Skin epidermis (tissue), 12 donors: Measurements from ENCODE around the gene ZCCHC7.
A peak's percentile ranks its signal among the peaks of the same experiment; 100 is the strongest.

Experiments used
- H3K27ac ChIP-seq, 21 experiments: fragments of 200-600 bp; sonication (generic) in 11 of 21; one replicate each; pipeline ENCODE4 v1.5.0; 2020; ENCODE audit warnings: mild to moderate bottlenecking in 3 of 21, inconsistent platforms in 2 of 21, moderate library complexity in 2 of 21
- H3K4me3 ChIP-seq, 7 experiments: fragments of 200-600 bp; sonication (generic) in 2 of 7; one replicate each; pipeline ENCODE4 v1.5.0; 2020; ENCODE audit warnings: inconsistent platforms in 2 of 7, mild to moderate bottlenecking in 2 of 7, moderate library complexity in 1 of 7

The ZCCHC7 gene

GRCh38 chr9:37324691-37325490 is 204.5 kb downstream of the ZCCHC7 start:
- peak overlapping the region in 1 of 21 experiments; percentile 50 for H3K27ac ChIP-seq

GRCh38 chr9:37325778-37326177 is 205.4 kb downstream of the ZCCHC7 start:
- no peak overlapping the region for H3K4me3 ChIP-seq
- H3K27ac ChIP-seq: no peak overlapping the region

More at GRCh38 chr9:37324691-37325490, 204.5 kb downstream of the ZCCHC7 start:
- no peak overlapping the region for H3K4me3 ChIP-seq

DNA sequence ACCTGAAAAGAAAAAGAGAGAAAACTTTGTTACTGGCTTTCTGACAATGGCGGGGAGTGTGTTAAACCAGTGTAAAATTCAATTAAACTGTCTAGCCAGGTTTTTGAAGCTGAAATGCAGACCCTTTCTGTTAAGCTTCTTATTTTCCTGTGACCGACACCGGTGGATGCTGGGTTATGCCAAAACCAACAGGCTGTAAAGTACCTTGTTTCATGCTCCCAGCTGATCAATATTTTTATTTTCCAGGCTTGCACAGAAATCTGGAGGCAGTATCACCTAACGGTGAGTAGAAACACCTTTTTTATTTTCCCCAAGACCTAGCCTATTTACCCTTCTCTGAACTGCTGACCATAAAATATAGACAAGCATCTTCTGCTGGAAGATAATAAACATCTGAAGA is 207.2 kb downstream of the ZCCHC7 start:
- no peak overlapping the region for H3K27ac ChIP-seq

GRCh38 chr9:37328556-37329227 is 208.3 kb downstream of the ZCCHC7 start:
- no peak overlapping the region for H3K27ac ChIP-seq
- no peak overlapping the region for H3K4me3 ChIP-seq

More for the DNA sequence above, 207.2 kb downstream of the ZCCHC7 start:
- no peak overlapping the region for H3K4me3 ChIP-seq

GRCh38 chr9:37329576-37329975 is 209.2 kb downstream of the ZCCHC7 start:
- no peak overlapping the region for H3K4me3 ChIP-seq
- no peak overlapping the region for H3K27ac ChIP-seq

DNA sequence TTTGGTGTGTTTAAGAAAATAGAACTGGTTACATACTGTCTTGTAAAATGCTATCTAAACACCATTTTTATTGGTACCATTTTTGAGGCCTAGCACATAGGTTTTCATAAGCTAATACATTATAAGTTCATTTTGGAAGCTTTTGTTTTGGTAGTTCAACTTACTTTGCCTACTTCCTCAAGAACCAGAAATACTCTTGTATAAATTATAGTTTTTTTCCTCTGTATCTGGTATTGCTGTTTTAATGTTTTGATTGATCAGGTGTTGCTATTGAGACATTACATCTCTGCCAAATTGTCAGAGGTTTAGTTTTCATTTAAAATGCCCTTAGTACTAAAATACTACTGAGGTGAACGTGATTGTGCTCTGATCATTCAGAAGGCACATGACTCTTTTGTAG is 211.5 kb downstream of the ZCCHC7 start:
- no peak overlapping the region for H3K27ac ChIP-seq
- H3K4me3 ChIP-seq: no peak overlapping the region

DNA sequence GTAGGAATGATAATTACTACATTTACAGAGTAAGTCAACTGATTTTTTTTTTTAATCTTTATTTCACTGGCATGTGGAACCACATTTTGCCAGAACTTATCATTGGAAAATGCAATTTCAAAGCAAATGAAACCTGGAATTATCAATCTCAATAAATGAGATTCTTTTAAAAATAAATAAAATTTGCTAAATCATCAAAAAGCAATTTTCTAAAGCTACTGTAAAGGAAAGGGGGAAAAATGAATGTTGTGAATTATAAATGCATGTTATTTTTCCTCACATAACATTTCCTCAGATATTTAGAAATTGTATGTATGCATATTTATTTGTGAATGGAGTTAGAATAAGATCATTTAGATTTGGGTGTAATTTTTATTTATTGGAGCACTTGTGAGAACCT is 212.2 kb downstream of the ZCCHC7 start:
- H3K27ac ChIP-seq: no peak overlapping the region

GRCh38 chr9:37333288-37333687 is 212.9 kb downstream of the ZCCHC7 start:
- Histone ChIP-seq H3K4me3 (no peak overlapping the region), H3K27ac (no peak overlapping the region)

More for the DNA sequence above, 212.2 kb downstream of the ZCCHC7 start:
- no peak overlapping the region for H3K4me3 ChIP-seq

- H3K4me3 ChIP-seq: no peak overlapping the region
- no peak overlapping the region for H3K27ac ChIP-seq
Measured at GRCh38 chr9:37335238-37335637, 214.9 kb downstream of the ZCCHC7 start.

- Histone ChIP-seq H3K4me3 (no peak overlapping the region), H3K27ac (no peak overlapping the region)
Measured at GRCh38 chr9:37336150-37336549, 215.8 kb downstream of the ZCCHC7 start.

DNA sequence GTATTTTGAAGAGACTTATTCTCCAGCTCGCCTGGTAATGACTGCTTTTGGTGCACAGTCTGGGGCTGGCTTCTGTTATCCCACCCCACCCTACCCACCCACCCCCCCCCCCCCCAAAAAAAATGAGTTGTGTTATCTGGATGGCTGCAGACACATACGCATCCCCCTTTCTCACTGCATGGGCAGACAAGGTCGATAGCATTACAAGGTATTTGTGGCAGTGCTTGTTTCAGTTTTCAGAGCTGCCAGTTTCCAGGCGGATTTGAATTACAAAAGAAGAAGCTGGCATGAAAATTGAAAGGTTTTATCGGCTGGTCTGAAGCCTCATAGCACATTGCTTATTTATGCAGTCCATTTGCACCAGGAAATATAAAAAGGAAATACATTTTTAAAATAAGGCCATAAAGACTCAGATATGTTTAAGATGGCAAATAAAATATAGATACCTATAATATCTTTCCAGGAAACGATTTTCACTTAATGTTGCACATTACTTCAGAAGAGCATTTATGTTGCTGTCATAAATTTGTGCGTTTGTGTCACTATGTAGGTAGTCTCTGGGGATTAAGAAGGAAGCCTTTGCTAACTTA is 217.0 kb downstream of the ZCCHC7 start:
- Histone ChIP-seq H3K27ac (no peak overlapping the region), H3K4me3 (no peak overlapping the region)

DNA sequence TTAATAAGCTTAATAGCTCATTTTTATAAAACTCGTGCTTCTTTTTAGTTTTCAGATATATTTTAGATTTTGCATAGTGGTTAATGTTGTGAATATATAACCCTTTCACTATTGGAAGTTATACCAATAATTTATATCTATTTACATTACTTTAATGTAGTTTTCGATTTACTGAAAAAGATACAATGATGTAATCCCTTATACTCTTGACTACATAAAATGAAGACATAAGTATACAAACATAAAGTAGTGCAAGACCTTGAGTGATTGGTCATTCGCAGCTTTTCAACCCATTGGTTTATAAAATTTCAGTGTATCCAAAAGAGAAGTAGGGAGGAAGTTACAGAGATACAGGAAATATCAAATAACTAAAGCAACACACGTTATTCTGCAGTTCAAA is 217.8 kb downstream of the ZCCHC7 start:
- H3K27ac ChIP-seq: no peak overlapping the region

GRCh38 chr9:37339923-37340322 is 219.5 kb downstream of the ZCCHC7 start:
- Histone ChIP-seq H3K27ac (no peak overlapping the region), H3K4me3 (no peak overlapping the region)

More for the DNA sequence above, 217.8 kb downstream of the ZCCHC7 start:
- H3K4me3 ChIP-seq: no peak overlapping the region

DNA sequence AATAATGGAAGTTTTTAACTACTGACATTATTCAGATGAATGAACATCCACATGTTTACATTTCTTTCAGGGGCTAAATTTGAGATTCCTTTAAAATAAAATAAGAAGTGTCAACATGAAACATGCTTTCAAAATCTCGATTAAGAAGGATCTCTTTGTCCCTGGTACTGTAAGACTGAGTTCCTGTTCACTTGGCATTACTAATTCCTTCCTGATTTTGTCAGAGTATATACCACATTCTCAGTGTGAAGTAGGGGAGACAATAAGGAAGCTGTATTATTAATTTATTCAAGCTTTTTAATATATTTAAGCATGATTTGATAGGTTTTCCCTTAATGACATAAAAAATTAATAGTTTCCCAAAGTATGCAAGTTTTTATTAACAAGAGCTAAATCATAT is 220.6 kb downstream of the ZCCHC7 start:
- no peak overlapping the region for H3K4me3 ChIP-seq
- no peak overlapping the region for H3K27ac ChIP-seq

- Histone ChIP-seq H3K4me3 (no peak overlapping the region), H3K27ac (no peak overlapping the region)
Measured at GRCh38 chr9:37341704-37342103, 221.3 kb downstream of the ZCCHC7 start.

DNA sequence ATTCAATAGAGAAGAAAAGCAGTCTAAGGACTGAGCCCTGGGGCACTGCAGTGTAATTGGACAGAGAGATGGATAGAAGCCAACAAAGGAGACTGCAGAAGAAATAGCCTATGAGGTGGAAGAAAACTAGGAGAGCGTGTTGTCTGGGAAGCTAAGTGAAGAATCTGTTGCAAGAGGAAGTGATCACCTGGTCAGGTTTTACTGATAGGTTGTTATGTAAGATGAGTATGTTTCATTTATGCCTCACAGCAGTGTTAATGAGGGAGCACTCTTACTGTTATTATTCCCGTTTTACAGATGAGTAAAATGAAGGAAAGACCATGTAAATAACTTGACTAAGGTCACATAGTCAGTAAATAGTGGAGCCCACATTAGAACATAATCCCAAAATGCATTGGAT is 222.1 kb downstream of the ZCCHC7 start:
- no peak overlapping the region for H3K27ac ChIP-seq
- H3K4me3 ChIP-seq: no peak overlapping the region

- H3K27ac ChIP-seq: no peak overlapping the region
Measured at GRCh38 chr9:37342895-37343294, 222.5 kb downstream of the ZCCHC7 start.

DNA sequence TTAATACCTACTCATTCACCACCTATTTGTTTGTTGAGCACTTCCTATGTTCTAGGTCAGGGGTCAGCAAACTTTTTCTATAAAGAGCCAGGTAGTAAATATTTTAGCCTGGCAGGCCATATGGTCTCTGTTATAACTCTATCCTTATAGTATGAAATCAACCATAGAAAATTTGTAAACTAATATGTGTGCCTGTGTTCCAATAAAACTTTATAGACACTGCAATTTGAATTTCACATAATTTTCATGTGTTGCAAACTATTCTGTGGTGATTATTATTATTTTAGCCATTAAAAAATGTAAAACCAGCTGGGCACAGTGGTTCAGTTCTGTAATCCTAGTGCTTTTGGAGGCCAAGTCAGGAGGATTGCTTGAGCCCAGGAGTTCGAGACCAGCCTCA is 223.3 kb downstream of the ZCCHC7 start:
- H3K27ac ChIP-seq: no peak overlapping the region

More at GRCh38 chr9:37342895-37343294, 222.5 kb downstream of the ZCCHC7 start:
- no peak overlapping the region for H3K4me3 ChIP-seq

DNA sequence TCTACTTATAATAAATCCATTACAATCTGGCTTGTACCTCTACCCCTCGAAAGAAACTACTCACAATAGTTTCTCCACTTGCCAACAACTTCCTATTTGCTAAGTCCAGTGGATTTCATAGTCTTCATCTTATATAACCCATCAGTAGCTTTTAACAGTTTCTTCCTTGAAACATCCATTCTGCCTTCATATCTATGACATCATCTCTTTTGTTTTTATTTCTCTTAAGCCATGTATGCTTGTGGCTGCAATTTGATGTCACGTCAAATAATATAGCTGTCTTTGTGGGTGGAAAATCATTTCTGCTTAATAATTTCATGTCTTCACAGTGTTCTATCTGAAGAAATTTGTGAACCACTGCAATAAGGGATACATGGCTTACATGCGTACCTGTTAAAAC is 224.7 kb downstream of the ZCCHC7 start:
- H3K4me3 ChIP-seq: no peak overlapping the region
- no peak overlapping the region for H3K27ac ChIP-seq

More for the DNA sequence above, 223.3 kb downstream of the ZCCHC7 start:
- no peak overlapping the region for H3K4me3 ChIP-seq

DNA sequence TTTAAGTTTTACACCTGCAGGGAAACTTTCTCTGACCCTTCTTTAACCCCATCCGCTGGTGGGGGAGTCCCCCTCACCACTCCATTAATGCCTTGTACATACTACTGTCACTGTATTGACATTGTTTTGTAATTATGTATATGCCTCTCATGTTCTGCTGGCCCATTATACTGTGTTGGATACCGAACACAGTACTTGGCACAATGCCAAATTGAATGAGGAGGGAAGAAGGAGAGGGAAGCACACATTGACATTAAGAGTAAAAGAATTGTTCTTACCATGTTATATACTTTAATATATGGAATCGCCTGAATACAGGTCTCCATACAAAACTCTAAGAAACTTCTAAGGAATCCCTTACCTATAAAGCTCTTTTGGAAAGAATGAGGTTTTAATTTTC is 228.5 kb downstream of the ZCCHC7 start:
- H3K4me3 ChIP-seq: no peak overlapping the region
- no peak overlapping the region for H3K27ac ChIP-seq
